Peyer's patch (tissue), 4 donors: ENCODE measurements around the gene CHRNB4. TPM values are rescaled to one million over a fixed set of nuclear protein-coding genes. Genes with fewer than 3 reads are reported as not detected.

Experiments used
- DNase-seq, 3 donors: peaks; one replicate each; pipeline ENCODE4 v3.0.0-alpha.2; 2017 to 2019
- H3K27ac ChIP-seq, 4 donors: fragments of 200-600 bp; sonication (generic); one replicate each; pipeline ENCODE4 v1.5.1; 2016 to 2019
- H3K27me3 ChIP-seq, 2 donors: fragments of 200-600 bp; sonication (generic); one replicate each; pipeline ENCODE4 v1.5.1; 2019
- H3K36me3 ChIP-seq, 3 donors: fragments of 200-600 bp; sonication (generic); one replicate each; pipeline ENCODE4 v1.5.1; 2016 to 2019
- H3K4me1 ChIP-seq, 4 donors: fragments of 200-600 bp; sonication (generic); one replicate each; pipeline ENCODE4 v1.5.1; 2016 to 2019
- H3K4me3 ChIP-seq, 4 donors: fragments of 200-600 bp; sonication (generic); 1 replicate in 3 of 4; 2 replicates in 1 of 4; pipeline ENCODE4 v1.5.1; 2016 to 2019; ENCODE audit warnings: mild to moderate bottlenecking in 1 of 4
- H3K9me3 ChIP-seq, 4 donors: fragments of 200-600 bp; sonication (generic); one replicate each; pipeline ENCODE4 v1.5.1; 2016 to 2019; ENCODE audit warnings: mild to moderate bottlenecking in 1 of 4
- POLR2A ChIP-seq, 2 donors: fragments of 450-650 bp; IDR thresholded peaks; one replicate each; pipeline ENCODE4 v1.5.1; 2017; ENCODE audit warnings: antibody characterized with exemption in 2 of 2, mild to moderate bottlenecking in 2 of 2, moderate library complexity in 2 of 2
- total RNA-seq, 4 donors: library from RNA; depleted of rRNA; stranded (reverse); fragments of >200 nt; gene quantifications; one replicate each; pipeline ENCODE4 v1.1.0, GENCODE V29; 2016
- TF ChIP-seq, protein P1 (sequence below), 6 experiments: fragments of 450-650 bp in 4 of 6; fragments of 200-600 bp in 2 of 6; sonication (generic) in 1 of 6; IDR thresholded peaks; one replicate each; pipeline ENCODE4 v1.5.1; 2017 to 2019; ENCODE audit warnings: antibody characterized with exemption in 6 of 6, mild to moderate bottlenecking in 3 of 6, moderate library complexity in 1 of 6

Gene CHRNB4
- total RNA-seq, 4 donors from 2014 or later, result not detected

DNA sequence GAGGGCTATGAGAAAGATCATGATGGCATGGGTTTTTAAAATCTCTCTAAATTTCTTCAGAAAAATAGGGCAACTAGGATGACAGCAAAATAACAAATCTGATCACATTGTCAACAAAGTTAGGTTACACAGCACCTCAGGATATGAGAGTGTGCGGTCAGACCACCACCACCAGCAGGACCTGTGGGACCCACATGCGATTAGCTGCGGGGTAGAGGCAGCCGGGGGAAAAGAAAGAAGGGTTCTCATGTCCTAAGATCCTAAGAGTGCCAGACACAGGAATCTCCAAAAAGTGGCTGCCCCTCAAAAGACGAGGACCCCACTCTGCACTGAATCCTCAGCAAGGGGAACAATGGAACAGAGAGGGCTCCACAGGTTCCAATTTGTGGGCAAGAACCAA is 35.8 kb downstream of the CHRNB4 start:
- Histone ChIP-seq H3K36me3 (no peaks in the 10 kb centered on the region), H3K9me3 (no peaks in the 10 kb centered on the region), H3K4me3 (no peak overlapping the region), H3K4me1 (no peaks in the 10 kb centered on the region), H3K27ac (no peak overlapping the region), H3K27me3 (no peaks in the 10 kb centered on the region)
- no peak for DNase-seq
- TF ChIP-seq, protein P1, sequence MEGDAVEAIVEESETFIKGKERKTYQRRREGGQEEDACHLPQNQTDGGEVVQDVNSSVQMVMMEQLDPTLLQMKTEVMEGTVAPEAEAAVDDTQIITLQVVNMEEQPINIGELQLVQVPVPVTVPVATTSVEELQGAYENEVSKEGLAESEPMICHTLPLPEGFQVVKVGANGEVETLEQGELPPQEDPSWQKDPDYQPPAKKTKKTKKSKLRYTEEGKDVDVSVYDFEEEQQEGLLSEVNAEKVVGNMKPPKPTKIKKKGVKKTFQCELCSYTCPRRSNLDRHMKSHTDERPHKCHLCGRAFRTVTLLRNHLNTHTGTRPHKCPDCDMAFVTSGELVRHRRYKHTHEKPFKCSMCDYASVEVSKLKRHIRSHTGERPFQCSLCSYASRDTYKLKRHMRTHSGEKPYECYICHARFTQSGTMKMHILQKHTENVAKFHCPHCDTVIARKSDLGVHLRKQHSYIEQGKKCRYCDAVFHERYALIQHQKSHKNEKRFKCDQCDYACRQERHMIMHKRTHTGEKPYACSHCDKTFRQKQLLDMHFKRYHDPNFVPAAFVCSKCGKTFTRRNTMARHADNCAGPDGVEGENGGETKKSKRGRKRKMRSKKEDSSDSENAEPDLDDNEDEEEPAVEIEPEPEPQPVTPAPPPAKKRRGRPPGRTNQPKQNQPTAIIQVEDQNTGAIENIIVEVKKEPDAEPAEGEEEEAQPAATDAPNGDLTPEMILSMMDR (IDR thresholded peaks at IDR 0.05), result no peak

DNA sequence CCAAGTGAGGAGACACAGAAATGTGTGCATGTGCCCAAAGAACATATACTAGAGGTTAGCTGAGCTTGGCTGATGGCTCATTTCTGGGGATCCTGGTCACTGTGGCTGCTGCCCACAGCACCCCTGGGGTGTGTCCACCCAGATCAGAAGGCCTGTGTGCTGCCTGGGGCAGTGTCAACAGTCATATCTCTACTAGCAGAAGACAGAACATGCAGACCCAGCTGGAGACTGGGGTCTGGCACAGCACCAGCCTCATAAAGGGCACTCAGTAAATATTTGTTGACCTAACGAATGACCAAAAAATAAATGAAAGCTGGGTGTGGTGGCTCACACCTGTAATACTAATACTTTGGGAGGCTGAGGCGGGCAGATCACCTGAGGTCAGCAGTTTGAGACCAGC is 36.6 kb downstream of the CHRNB4 start:
- H3K27me3 ChIP-seq, result no peaks in the 10 kb centered on the region
- no peaks in the 10 kb centered on the region for H3K4me1 ChIP-seq
- H3K27ac ChIP-seq, result no peak overlapping the region
- no peaks in the 10 kb centered on the region for H3K36me3 ChIP-seq
- no peaks in the 10 kb centered on the region for H3K9me3 ChIP-seq
- H3K4me3 ChIP-seq, result no peak overlapping the region
- TF ChIP-seq, protein P1 (IDR thresholded peaks at IDR 0.05), result no peak
- TF ChIP-seq POLR2A (IDR thresholded peaks at IDR 0.05), result no peak
- DNase-seq, result no peak

DNA sequence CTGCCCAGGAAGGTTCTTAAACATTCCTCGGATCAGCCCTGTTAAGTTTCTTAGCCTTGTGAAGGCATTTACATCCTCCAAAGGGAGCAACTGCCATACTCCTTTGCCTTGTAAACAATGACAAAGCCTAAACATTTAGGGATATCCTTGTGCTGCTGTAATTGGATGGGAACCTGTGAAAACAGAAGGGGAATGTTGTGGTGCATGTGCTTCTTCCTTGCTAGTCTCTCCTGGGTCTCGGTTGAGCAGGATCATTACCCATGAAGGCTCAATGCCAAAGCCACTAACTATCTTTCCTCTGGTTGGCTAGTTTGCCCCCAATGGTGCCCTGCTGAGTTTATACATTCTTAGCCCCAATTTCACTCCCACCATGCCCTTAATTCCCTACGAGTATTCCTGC is 37.5 kb downstream of the CHRNB4 start:
- DNase-seq, result no peak

DNA sequence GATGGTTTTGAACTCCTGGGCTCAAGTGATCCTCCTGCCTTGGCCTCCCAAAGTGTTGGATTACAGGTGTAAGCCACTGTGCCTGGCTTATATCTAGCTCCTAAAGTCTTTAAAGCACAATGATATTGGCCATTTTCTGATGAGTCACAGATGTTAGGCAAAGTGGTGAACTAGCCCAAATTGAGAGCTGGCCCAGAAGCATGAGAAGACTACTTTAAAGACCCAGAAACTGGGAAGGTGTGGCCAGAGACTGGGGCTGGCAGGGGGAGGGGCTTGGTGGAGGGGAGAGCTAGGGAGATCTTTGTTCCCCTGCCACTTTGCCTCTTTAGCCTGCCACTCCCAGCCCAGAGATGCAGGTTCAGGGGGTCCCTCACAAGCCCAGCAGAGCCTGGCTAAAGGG is 41.8 kb downstream of the CHRNB4 start:
- no peak overlapping the region for H3K4me3 ChIP-seq
- no peaks in the 10 kb centered on the region for H3K36me3 ChIP-seq
- DNase-seq, result no peak
- no peak overlapping the region for H3K27ac ChIP-seq
- no peaks in the 10 kb centered on the region for H3K27me3 ChIP-seq
- H3K4me1 ChIP-seq, result no peaks in the 10 kb centered on the region
- H3K9me3 ChIP-seq, result no peaks in the 10 kb centered on the region
- TF ChIP-seq, protein P1 (IDR thresholded peaks at IDR 0.05), result no peak
- no peak for TF ChIP-seq POLR2A (IDR thresholded peaks at IDR 0.05)

More for the DNA sequence above, 37.5 kb downstream of the CHRNB4 start:
- Histone ChIP-seq H3K4me1 (no peaks in the 10 kb centered on the region), H3K4me3 (no peak overlapping the region), H3K27ac (no peak overlapping the region), H3K9me3 (no peaks in the 10 kb centered on the region), H3K27me3 (no peaks in the 10 kb centered on the region), H3K36me3 (no peaks in the 10 kb centered on the region)
- TF ChIP-seq, protein P1 (IDR thresholded peaks at IDR 0.05), result no peak
- TF ChIP-seq POLR2A (IDR thresholded peaks at IDR 0.05), result no peak

DNA sequence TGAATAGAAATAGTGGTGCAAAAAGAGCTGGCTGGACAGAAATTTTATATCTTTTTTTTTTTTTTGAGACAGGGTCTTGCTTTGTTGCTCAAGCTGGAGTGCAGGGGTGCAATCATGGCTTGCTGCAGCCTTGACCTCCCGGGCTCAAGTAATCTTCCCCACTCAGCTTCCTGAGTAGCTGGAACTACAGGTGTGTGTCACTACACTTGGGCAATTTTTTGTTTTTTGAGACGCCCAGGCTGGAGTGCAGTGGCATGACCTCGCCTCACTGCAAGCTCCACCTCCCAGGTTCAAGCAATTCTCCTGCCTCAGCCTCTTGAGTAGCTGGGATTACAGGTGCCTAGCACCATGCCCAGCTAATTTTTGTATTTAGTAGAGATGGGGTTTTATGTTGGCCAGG is 42.7 kb downstream of the CHRNB4 start:
- no peaks in the 10 kb centered on the region for H3K9me3 ChIP-seq
- no peak for TF ChIP-seq POLR2A (IDR thresholded peaks at IDR 0.05)
- TF ChIP-seq, protein P1 (IDR thresholded peaks at IDR 0.05), result no peak
- H3K27ac ChIP-seq, result no peak overlapping the region
- no peaks in the 10 kb centered on the region for H3K36me3 ChIP-seq
- no peak for DNase-seq
- H3K4me3 ChIP-seq, result no peak overlapping the region
- no peaks in the 10 kb centered on the region for H3K27me3 ChIP-seq
- no peaks in the 10 kb centered on the region for H3K4me1 ChIP-seq

DNA sequence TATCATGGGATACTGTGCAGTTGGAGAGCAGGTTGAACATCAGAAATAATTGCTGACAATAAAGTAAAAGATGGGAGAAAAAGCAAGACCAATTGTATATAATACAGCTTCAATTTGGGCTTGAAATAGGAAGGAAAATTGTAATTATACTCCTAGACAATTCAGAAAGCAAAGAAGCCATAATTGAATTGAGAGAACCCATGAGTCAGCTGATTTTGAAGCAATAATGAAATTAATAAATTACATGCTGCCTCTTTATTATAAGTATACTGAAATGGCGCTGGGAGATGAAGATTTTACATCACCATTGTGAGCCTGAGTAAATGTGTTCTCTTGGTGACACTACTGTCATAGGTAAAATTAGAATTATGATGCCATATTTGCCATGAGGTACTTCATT is 43.4 kb downstream of the CHRNB4 start:
- H3K36me3 ChIP-seq, result no peaks in the 10 kb centered on the region
- H3K27ac ChIP-seq, result no peak overlapping the region
- H3K4me3 ChIP-seq, result no peak overlapping the region
- no peaks in the 10 kb centered on the region for H3K27me3 ChIP-seq
- H3K4me1 ChIP-seq, result no peaks in the 10 kb centered on the region
- TF ChIP-seq, protein P1 (IDR thresholded peaks at IDR 0.05), result no peak
- TF ChIP-seq POLR2A (IDR thresholded peaks at IDR 0.05), result no peak
- DNase-seq, result no peak
- no peaks in the 10 kb centered on the region for H3K9me3 ChIP-seq
